Measurements from ENCODE around the gene TSPAN5. TPM values are rescaled to one million over a fixed set of nuclear protein-coding genes. Genes with fewer than 3 reads are reported as not detected.

Gene TSPAN5
- total RNA-seq, 5 donors from 2014 or later (not counting 1 experiment from before 2014, with no cell fraction given): 9.6 to 12.4 (median 10.3) TPM

DNA sequence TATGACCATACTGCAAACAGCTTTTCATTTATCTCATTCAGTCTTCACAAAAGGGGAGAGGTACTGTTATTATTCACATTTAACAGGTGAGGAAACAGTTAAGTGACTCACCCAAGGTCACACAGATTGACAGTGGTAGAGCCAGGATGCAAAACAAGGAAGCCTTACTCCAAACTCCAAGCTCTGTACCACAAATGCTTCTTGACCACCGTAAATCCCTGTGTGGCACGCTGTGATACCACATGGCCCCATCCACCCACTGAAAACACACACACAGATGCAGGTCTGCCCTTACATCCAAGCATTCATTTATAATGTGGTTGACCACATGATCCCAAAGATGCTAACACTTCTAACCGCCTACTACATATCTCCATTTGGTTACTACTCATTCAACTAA, 129.5 kb downstream of the TSPAN5 start:
- POLR2A ChIA-PET: no interaction called here
- no peak overlapping the region for H3K27ac ChIP-seq (ENCODE audit: low read length)
- Mint-ChIP-seq H3K27ac (no peak overlapping the region), H3K4me3 (no peak overlapping the region), H3K36me3 (no peaks in the 10 kb centered on the region), H3K4me1 (peaks cover 24 to 52% (median 26%) of the 10 kb centered on the region in 3 donors), H3K27me3 (no peaks in the 10 kb centered on the region), H3K9me3 (peaks cover under 1 to 10% (median 9%) of the 10 kb centered on the region in 3 donors)
- no peak for DNase-seq
- ATAC-seq (replicated peaks in 1 of 4): no peak
- no peaks in the 10 kb centered on the region for H3K27me3 ChIP-seq (replicated peaks in 1 of 2; ENCODE audit: control insufficient read depth in 2 of 2, extremely low read depth in 1 of 2, insufficient read depth in 2 of 2, low read length in 1 of 2)
- WGBS (ENCODE audit: insufficient coverage): 79% methylated on average over 2 of the region's 3 CpGs
- no peaks in the 10 kb centered on the region for H3K9me3 ChIP-seq
- no peaks in the 10 kb centered on the region for H3K36me3 ChIP-seq (ENCODE audit: control insufficient read depth in 2 of 2, extremely low read depth in 1 of 2, insufficient read depth in 1 of 2, low read length in 1 of 2)
- H3K4me3 ChIP-seq (ENCODE audit: control insufficient read depth in 1 of 2, extremely low read depth in 1 of 2, low read length in 1 of 2): no peak overlapping the region
- H3K4me1 ChIP-seq (ENCODE audit: control insufficient read depth in 1 of 2, extremely low read depth in 1 of 2, insufficient read depth in 2 of 2, low read length in 2 of 2): no peaks in the 10 kb centered on the region
- CTCF ChIA-PET: no interaction called here

DNA sequence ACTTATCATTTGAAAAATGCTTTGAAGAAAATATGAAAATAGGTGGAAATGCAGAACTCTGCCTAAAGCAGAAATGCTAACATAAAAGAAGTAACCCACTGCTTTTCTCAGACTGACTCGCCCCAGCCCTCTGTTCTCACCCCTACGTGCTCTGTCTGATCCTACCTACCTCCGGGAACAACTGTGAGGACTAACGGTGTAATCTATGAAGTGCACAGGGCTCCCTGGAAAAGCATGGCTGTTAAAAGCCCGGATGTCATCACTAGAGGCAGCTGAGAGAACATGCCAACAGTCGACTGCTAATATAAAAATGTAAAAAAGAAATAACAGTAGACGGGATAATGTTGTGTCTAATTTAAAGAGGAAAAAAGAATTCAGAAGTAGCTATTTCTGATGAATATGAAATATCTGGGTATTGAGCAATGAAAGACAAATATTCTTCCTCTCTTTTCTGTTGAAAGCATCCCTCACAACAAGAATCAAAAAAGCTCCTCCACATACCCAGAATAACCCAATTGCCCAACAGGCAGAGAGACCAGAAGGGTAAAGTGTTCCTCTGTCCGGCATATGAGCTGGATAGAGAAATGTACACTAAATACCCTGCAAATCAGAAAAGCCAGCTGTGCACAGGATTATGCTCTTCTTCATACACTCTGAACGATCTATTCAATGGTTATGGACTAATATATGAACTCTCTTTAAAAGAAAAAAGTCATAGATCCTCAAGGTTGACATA, 130.7 kb downstream of the TSPAN5 start:
- Mint-ChIP-seq H3K9me3 (peaks cover 0 to 10% (median 8%) of the 10 kb centered on the region in 3 donors), H3K27me3 (no peaks in the 10 kb centered on the region), H3K4me1 (peaks cover 25 to 58% (median 29%) of the 10 kb centered on the region in 3 donors), H3K36me3 (no peaks in the 10 kb centered on the region), H3K4me3 (no peak overlapping the region), H3K27ac (no peak overlapping the region)
- POLR2A ChIA-PET: no interaction called here
- Histone ChIP-seq H3K36me3 (ENCODE audit: control insufficient read depth in 2 of 2, extremely low read depth in 1 of 2, insufficient read depth in 1 of 2, low read length in 1 of 2) (no peaks in the 10 kb centered on the region), H3K4me1 (ENCODE audit: control insufficient read depth in 1 of 2, extremely low read depth in 1 of 2, insufficient read depth in 2 of 2, low read length in 2 of 2) (no peaks in the 10 kb centered on the region), H3K4me3 (ENCODE audit: control insufficient read depth in 1 of 2, extremely low read depth in 1 of 2, low read length in 1 of 2) (no peak overlapping the region), H3K27me3 (replicated peaks in 1 of 2; ENCODE audit: control insufficient read depth in 2 of 2, extremely low read depth in 1 of 2, insufficient read depth in 2 of 2, low read length in 1 of 2) (no peaks in the 10 kb centered on the region), H3K9me3 (no peaks in the 10 kb centered on the region), H3K27ac (ENCODE audit: low read length) (no peak overlapping the region)
- CTCF ChIA-PET: no interaction called here
- ATAC-seq (replicated peaks in 1 of 4) (no peak), DNase-seq (no peak)
- WGBS (ENCODE audit: insufficient coverage): 88% methylated on average over 2 of the region's 9 CpGs

DNA sequence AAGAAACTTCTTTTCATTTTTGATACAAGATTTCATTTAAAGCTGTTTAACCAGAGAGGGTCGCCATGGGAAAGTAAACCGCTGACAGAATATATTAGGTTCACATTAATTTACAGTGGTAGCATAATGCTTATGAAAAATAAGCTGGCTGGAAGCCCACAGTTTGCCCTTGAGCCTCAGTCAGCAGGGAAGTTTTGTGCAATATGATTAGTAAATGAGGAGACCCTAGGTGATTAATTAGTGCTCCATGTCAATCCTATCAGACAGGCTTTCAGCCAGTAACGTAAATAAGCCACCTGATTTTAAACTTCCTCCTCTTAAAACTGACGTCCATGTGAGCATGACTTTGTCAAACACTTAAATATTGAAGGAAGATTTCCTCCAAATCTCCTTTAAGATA, 134.2 kb downstream of the TSPAN5 start:
- H3K4me3 ChIP-seq (ENCODE audit: control insufficient read depth in 1 of 2, extremely low read depth in 1 of 2, low read length in 1 of 2): no peak overlapping the region
- CTCF ChIA-PET: no interaction called here
- Mint-ChIP-seq H3K27ac (no peak overlapping the region), H3K27me3 (no peaks in the 10 kb centered on the region), H3K4me3 (no peak overlapping the region), H3K4me1 (peaks cover 36 to 66% (median 50%) of the 10 kb centered on the region in 3 donors), H3K9me3 (no peaks in the 10 kb centered on the region), H3K36me3 (no peaks in the 10 kb centered on the region)
- no CpG with 5 or more reads among the region's 4 CpGs for WGBS (ENCODE audit: insufficient coverage)
- no peak for ATAC-seq (replicated peaks in 1 of 4)
- no peak for DNase-seq
- no peaks in the 10 kb centered on the region for H3K9me3 ChIP-seq
- POLR2A ChIA-PET: interaction anchor here in 1 of 2 donors (0.7 kb wide), 1 partner anchor 59 kb away, joined by 3 read pairs; no protein-coding TSS in a partner anchor
- H3K4me1 ChIP-seq (ENCODE audit: control insufficient read depth in 1 of 2, extremely low read depth in 1 of 2, insufficient read depth in 2 of 2, low read length in 2 of 2): no peaks in the 10 kb centered on the region
- H3K27me3 ChIP-seq (replicated peaks in 1 of 2; ENCODE audit: control insufficient read depth in 2 of 2, extremely low read depth in 1 of 2, insufficient read depth in 2 of 2, low read length in 1 of 2): no peaks in the 10 kb centered on the region
- H3K27ac ChIP-seq (ENCODE audit: low read length): no peak overlapping the region
- H3K36me3 ChIP-seq (ENCODE audit: control insufficient read depth in 2 of 2, extremely low read depth in 1 of 2, insufficient read depth in 1 of 2, low read length in 1 of 2): no peaks in the 10 kb centered on the region

DNA sequence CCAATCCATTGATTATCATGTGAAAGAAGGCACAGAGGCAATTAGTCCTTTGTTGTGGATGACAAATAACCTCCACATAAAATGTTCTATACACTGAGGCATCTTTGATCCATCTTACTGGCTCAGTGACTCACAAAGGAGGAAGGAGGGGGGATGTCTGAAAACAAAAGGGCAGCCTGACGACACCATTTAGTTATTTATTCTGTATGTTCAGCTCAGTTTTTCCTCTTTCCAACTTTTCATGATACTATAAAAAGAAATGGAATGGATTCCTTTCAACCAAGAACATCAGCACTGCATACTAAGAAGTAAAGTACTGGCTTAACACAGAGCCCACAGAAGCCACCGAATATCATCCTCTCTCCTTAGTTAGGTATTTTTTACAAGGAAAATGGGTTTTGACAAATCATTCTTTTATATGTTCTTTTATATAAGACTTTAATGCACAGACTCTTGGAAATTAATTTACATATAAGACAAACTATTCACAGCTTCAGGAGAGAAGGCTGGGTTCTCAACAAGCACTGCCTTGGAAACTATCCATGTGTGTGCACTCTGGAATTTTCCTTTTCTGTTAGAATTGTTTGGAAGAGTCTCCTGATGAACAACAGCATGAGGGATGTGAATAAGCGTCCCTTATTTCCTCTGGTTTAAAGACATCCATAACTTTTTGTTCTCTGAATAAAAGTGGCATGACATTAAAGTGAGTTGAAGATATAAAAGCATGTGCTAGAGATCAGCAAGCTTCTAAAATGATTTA, 135.6 kb downstream of the TSPAN5 start:
- peak in 1 of 4 experiments; percentile 48 for ATAC-seq (replicated peaks in 1 of 4)
- Mint-ChIP-seq H3K9me3 (no peaks in the 10 kb centered on the region), H3K4me1 (peaks cover 37 to 66% (median 51%) of the 10 kb centered on the region in 3 donors), H3K27me3 (no peaks in the 10 kb centered on the region), H3K27ac (no peak overlapping the region), H3K36me3 (no peaks in the 10 kb centered on the region), H3K4me3 (no peak overlapping the region)
- Histone ChIP-seq H3K4me3 (ENCODE audit: control insufficient read depth in 1 of 2, extremely low read depth in 1 of 2, low read length in 1 of 2) (no peak overlapping the region), H3K27ac (ENCODE audit: low read length) (no peak overlapping the region), H3K9me3 (no peaks in the 10 kb centered on the region), H3K4me1 (ENCODE audit: control insufficient read depth in 1 of 2, extremely low read depth in 1 of 2, insufficient read depth in 2 of 2, low read length in 2 of 2) (peaks cover 0 to 4% of the 10 kb centered on the region in 2 experiments), H3K36me3 (ENCODE audit: control insufficient read depth in 2 of 2, extremely low read depth in 1 of 2, insufficient read depth in 1 of 2, low read length in 1 of 2) (no peaks in the 10 kb centered on the region), H3K27me3 (replicated peaks in 1 of 2; ENCODE audit: control insufficient read depth in 2 of 2, extremely low read depth in 1 of 2, insufficient read depth in 2 of 2, low read length in 1 of 2) (no peaks in the 10 kb centered on the region)
- CTCF ChIA-PET: interaction anchor here in 1 of 2 donors (0.6 kb wide), 1 partner anchor 311 kb away, joined by 4 read pairs; no protein-coding TSS in a partner anchor
- WGBS (ENCODE audit: insufficient coverage): no CpG with 5 or more reads among the region's 3 CpGs
- DNase-seq: no peak
- POLR2A ChIA-PET: interaction anchor here in 1 of 2 donors (0.5 kb wide), 1 partner anchor 552 kb away, joined by 4 read pairs; no protein-coding TSS in a partner anchor

DNA sequence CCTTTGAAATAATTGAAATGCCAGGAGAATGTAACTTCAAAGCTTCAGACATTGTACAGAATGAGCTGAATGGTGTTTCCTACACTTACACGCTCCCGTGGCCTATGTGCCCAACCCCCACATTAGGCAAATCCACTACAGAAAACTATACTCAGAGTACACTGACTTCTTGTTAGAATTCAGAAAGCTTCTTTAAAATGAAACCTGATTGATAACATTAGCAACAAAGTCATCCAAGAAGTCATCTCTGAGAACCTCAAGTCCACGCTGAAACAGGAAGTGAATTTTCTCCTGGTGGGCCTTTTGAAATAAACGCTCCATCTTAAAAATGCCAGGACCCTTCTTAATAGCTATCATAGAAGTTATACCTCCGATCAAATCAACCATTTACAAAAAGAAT, 136.3 kb downstream of the TSPAN5 start:
- DNase-seq (no peak), ATAC-seq (replicated peaks in 1 of 4) (no peak)
- POLR2A ChIA-PET: interaction anchor here in 1 of 2 donors (0.5 kb wide), 2 partner anchors 165 to 553 kb away, joined by 3 to 4 read pairs; no protein-coding TSS in a partner anchor
- Histone ChIP-seq H3K27ac (ENCODE audit: low read length) (no peak overlapping the region), H3K27me3 (replicated peaks in 1 of 2; ENCODE audit: control insufficient read depth in 2 of 2, extremely low read depth in 1 of 2, insufficient read depth in 2 of 2, low read length in 1 of 2) (no peaks in the 10 kb centered on the region), H3K4me1 (ENCODE audit: control insufficient read depth in 1 of 2, extremely low read depth in 1 of 2, insufficient read depth in 2 of 2, low read length in 2 of 2) (peaks cover 0 to 4% of the 10 kb centered on the region in 2 experiments), H3K4me3 (ENCODE audit: control insufficient read depth in 1 of 2, extremely low read depth in 1 of 2, low read length in 1 of 2) (no peak overlapping the region), H3K36me3 (ENCODE audit: control insufficient read depth in 2 of 2, extremely low read depth in 1 of 2, insufficient read depth in 1 of 2, low read length in 1 of 2) (no peaks in the 10 kb centered on the region), H3K9me3 (no peaks in the 10 kb centered on the region)
- peaks cover 2% of the 10 kb centered on the region for H3K36me3 Mint-ChIP-seq
- H3K9me3 Mint-ChIP-seq: peaks cover 0 to 3% (median 0%) of the 10 kb centered on the region in 3 donors
- H3K27ac Mint-ChIP-seq: peak overlapping the region in 1 of 2 donors; percentile 12
- H3K4me1 Mint-ChIP-seq: peaks cover 37 to 61% (median 51%) of the 10 kb centered on the region in 3 donors
- CTCF ChIA-PET: interaction anchor here in 1 of 2 donors (0.6 kb wide), 1 partner anchor 473 kb away, joined by 3 read pairs; no protein-coding TSS in a partner anchor
- no peaks in the 10 kb centered on the region for H3K27me3 Mint-ChIP-seq
- H3K4me3 Mint-ChIP-seq: no peak overlapping the region
- WGBS (ENCODE audit: insufficient coverage): 19% methylated on average over 2 of the region's 5 CpGs

DNA sequence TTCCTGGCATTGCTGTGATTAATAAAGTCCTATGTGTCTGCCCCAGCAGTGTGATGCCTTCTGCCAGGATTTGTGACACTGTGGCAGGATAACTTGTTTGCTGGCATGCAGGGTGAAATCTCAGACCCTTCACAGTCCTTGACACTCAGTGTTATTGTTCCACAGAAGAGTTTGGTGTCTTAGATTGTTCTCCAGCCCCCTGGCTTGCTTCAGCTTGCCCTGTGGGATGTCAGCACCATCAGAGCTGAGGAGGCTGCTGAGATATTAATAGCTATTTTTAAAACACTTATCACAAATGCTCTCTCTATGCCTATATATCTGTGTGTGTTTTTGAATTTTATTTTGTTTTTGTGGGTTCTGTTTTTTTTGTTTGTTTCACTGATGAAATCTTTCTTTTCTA, 136.9 kb downstream of the TSPAN5 start:
- peaks cover 40 to 56% (median 51%) of the 10 kb centered on the region in 3 donors for H3K4me1 Mint-ChIP-seq
- H3K27ac ChIP-seq (ENCODE audit: low read length): no peak overlapping the region
- peaks cover 0 to 4% of the 10 kb centered on the region in 2 experiments for H3K4me1 ChIP-seq (ENCODE audit: control insufficient read depth in 1 of 2, extremely low read depth in 1 of 2, insufficient read depth in 2 of 2, low read length in 2 of 2)
- H3K27ac Mint-ChIP-seq: no peak overlapping the region
- no peak overlapping the region for H3K4me3 ChIP-seq (ENCODE audit: control insufficient read depth in 1 of 2, extremely low read depth in 1 of 2, low read length in 1 of 2)
- H3K27me3 ChIP-seq (replicated peaks in 1 of 2; ENCODE audit: control insufficient read depth in 2 of 2, extremely low read depth in 1 of 2, insufficient read depth in 2 of 2, low read length in 1 of 2): no peaks in the 10 kb centered on the region
- peaks cover 0 to 8% (median 0%) of the 10 kb centered on the region in 3 donors for H3K9me3 Mint-ChIP-seq
- ChIA-PET CTCF (interaction anchor here in 1 of 2 donors (0.6 kb wide), 1 partner anchor 473 kb away, joined by 3 read pairs; no protein-coding TSS in a partner anchor), POLR2A (interaction anchor here in 1 of 2 donors (0.5 kb wide), 1 partner anchor 166 kb away, joined by 3 read pairs; no protein-coding TSS in a partner anchor)
- H3K4me3 Mint-ChIP-seq: no peak overlapping the region
- peaks cover 7% of the 10 kb centered on the region for H3K36me3 Mint-ChIP-seq
- no peaks in the 10 kb centered on the region for H3K9me3 ChIP-seq
- ATAC-seq (replicated peaks in 1 of 4) (no peak), DNase-seq (no peak)
- no peaks in the 10 kb centered on the region for H3K27me3 Mint-ChIP-seq
- H3K36me3 ChIP-seq (ENCODE audit: control insufficient read depth in 2 of 2, extremely low read depth in 1 of 2, insufficient read depth in 1 of 2, low read length in 1 of 2): no peaks in the 10 kb centered on the region

Measured in T-cell (primary cell).